Type B pancreatic cell (in vitro differentiated cells): ENCODE data around the gene TMIGD1. TPM values are rescaled to one million over a fixed set of nuclear protein-coding genes. Genes with fewer than 3 reads are reported as not detected.

Source experiments
- DNase-seq: peaks from one replicate; pipeline ENCODE4 v3.0.0; 2021; ENCODE audit warnings: mixed read lengths; ENCODE audit not compliant: unreplicated experiment; ENCODE audit errors: extremely low spot score
- H3K27ac Mint-ChIP-seq: 2 replicates; pipeline ENCODE4 v1.8.0; 2021; ENCODE audit warnings: mild to moderate bottlenecking, mixed read lengths
- H3K27me3 Mint-ChIP-seq: 2 replicates; pipeline ENCODE4 v1.8.0; 2021; ENCODE audit warnings: mixed read lengths
- H3K36me3 Mint-ChIP-seq: 2 replicates; pipeline ENCODE4 v1.8.0; 2021; ENCODE audit warnings: mixed read lengths
- H3K4me1 Mint-ChIP-seq: one replicate; pipeline ENCODE4 v1.8.0; 2021; ENCODE audit warnings: mixed read lengths; ENCODE audit not compliant: unreplicated experiment
- H3K4me3 Mint-ChIP-seq: 2 replicates; pipeline ENCODE4 v1.8.0; 2021; ENCODE audit warnings: mild to moderate bottlenecking, mixed read lengths
- H3K9me3 Mint-ChIP-seq: 2 replicates; pipeline ENCODE4 v1.8.0; 2021; ENCODE audit warnings: mixed read lengths
- CTCF ChIP-seq: fragments of 200-600 bp; sonication (generic); conservative IDR thresholded peaks from 2 replicates; pipeline ENCODE4 v1.5.0; 2021; ENCODE audit warnings: antibody characterized with exemption, mild to moderate bottlenecking
- total RNA-seq: library from RNA; stranded (reverse); gene quantifications from 2 replicates; pipeline ENCODE4 v1.2.1, GENCODE V29; 2021; ENCODE audit warnings: low replicate concordance

TMIGD1 gene
- total RNA-seq, 1 donor from 2014 or later, result not detected

DNA sequence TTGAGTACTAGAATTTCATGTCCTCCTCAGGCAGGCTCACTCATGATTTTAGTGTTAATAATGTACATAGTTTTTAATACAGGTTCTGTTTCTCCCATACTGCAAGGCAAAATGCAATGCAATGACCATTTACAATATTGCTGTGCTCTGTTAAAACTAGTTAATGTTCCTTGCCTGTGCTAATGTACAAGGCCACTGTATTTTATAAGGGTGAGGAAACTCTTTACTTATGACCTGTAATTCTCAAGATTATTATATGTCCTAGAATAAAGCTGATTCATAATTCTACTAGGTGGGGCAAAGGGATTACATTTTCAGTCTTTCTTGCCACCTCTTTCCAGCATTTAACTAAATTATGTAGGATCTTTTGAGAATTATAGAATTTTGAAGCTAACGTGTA lies 19.4 kb downstream of the TMIGD1 start:
- no peaks in the 10 kb centered on the region for H3K9me3 Mint-ChIP-seq
- no peak overlapping the region for H3K4me3 Mint-ChIP-seq
- DNase-seq, result no peak
- no peaks in the 10 kb centered on the region for H3K4me1 Mint-ChIP-seq
- TF ChIP-seq CTCF, result no peak
- H3K27ac Mint-ChIP-seq, result no peak overlapping the region
- H3K36me3 Mint-ChIP-seq, result no peaks in the 10 kb centered on the region
- H3K27me3 Mint-ChIP-seq, result peaks cover 24% of the 10 kb centered on the region

GRCh38 chr17:30312226-30312625 lies 21.6 kb downstream of the TMIGD1 start:
- H3K4me3 Mint-ChIP-seq, result no peak overlapping the region
- H3K36me3 Mint-ChIP-seq, result no peaks in the 10 kb centered on the region
- peaks cover 24% of the 10 kb centered on the region for H3K27me3 Mint-ChIP-seq
- H3K9me3 Mint-ChIP-seq, result no peaks in the 10 kb centered on the region
- no peak for TF ChIP-seq CTCF
- DNase-seq, result no peak
- H3K4me1 Mint-ChIP-seq, result no peaks in the 10 kb centered on the region
- H3K27ac Mint-ChIP-seq, result no peak overlapping the region

DNA sequence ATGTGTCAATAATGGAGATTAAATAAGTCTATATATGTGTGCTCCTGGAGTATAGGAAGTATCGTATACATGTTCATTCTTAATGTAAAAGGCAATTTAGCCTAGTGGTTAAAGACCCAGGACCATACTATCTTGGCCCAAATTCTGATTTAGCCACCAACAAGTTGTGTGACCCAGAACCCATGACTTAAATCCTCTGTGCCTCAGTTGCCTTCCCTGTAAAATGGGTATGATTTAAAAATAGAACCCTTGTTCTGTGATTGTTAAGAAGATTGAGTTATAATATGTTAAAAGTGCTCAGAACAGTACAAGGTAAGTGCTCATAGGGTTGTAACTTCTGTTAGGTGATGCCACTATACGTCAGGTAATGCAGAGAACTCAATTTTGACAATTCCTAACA lies 23.3 kb downstream of the TMIGD1 start:
- H3K27me3 Mint-ChIP-seq, result peaks cover 22% of the 10 kb centered on the region
- no peaks in the 10 kb centered on the region for H3K36me3 Mint-ChIP-seq
- no peak for TF ChIP-seq CTCF
- no peak overlapping the region for H3K27ac Mint-ChIP-seq
- no peaks in the 10 kb centered on the region for H3K9me3 Mint-ChIP-seq
- no peaks in the 10 kb centered on the region for H3K4me1 Mint-ChIP-seq
- no peak for DNase-seq
- H3K4me3 Mint-ChIP-seq, result no peak overlapping the region

DNA sequence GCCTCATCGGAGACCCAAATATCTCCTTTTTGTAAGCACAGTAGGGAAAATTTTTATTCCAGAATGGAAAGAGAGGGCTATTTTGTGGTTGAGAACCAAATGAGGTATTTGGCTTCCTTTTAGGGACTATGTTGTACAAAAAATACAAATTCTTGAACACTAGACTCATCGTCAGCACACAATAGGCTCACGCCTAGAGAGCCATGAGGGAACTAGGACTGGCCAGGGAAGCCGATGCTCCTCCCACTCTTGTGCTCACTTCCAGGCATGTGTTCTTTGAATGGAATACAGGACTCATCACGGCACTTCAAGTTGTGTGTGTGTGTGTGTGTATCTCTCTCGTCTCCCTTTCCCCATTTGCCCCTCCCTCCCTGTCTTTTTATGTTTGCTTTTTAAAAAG lies 24.3 kb downstream of the TMIGD1 start:
- no peak for DNase-seq
- TF ChIP-seq CTCF, result no peak
- Mint-ChIP-seq H3K36me3 (no peaks in the 10 kb centered on the region), H3K27me3 (peaks cover 12% of the 10 kb centered on the region), H3K4me1 (no peaks in the 10 kb centered on the region), H3K4me3 (no peak overlapping the region), H3K27ac (no peak overlapping the region), H3K9me3 (no peaks in the 10 kb centered on the region)

- TF ChIP-seq CTCF, result no peak
- H3K36me3 Mint-ChIP-seq, result no peaks in the 10 kb centered on the region
- no peak for DNase-seq
- no peaks in the 10 kb centered on the region for H3K4me1 Mint-ChIP-seq
- H3K9me3 Mint-ChIP-seq, result no peaks in the 10 kb centered on the region
- no peak overlapping the region for H3K27ac Mint-ChIP-seq
- H3K4me3 Mint-ChIP-seq, result no peak overlapping the region
- H3K27me3 Mint-ChIP-seq, result peaks cover 8% of the 10 kb centered on the region
Observed at GRCh38 chr17:30308406-30308805, 25.5 kb downstream of the TMIGD1 start.

DNA sequence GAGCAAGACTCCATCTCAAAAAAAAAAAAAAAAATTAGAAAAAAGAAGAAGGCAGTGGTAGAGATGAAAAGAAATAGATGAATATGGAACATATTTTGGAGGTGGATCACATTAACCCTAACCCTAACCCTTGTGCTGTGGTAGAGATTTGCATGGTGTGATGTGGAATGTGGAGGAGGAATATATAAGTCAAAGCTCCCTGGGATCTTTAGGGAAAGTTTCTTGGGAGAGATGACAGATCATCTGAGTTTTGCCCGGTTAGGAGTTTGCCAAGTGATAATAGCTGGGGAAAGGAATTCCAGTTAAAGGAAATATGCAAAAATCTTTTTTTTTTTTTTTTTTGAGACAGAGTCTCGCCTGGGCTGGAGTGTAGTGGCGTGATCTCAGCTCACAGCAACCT lies 29.1 kb downstream of the TMIGD1 start:
- TF ChIP-seq CTCF, result no peak
- H3K9me3 Mint-ChIP-seq, result peaks cover 8% of the 10 kb centered on the region
- no peak overlapping the region for H3K27ac Mint-ChIP-seq
- H3K27me3 Mint-ChIP-seq, result peaks cover 3% of the 10 kb centered on the region
- no peaks in the 10 kb centered on the region for H3K4me1 Mint-ChIP-seq
- no peaks in the 10 kb centered on the region for H3K36me3 Mint-ChIP-seq
- no peak for DNase-seq
- no peak overlapping the region for H3K4me3 Mint-ChIP-seq
